Smooth muscle cell (in vitro differentiated cells): ENCODE results near the gene RHOC. TPM values are rescaled to one million over a fixed set of nuclear protein-coding genes. Genes with fewer than 3 reads are reported as not detected.

Experiments used
- DNase-seq: peaks from one replicate; lab custom pipeline; 2025; ENCODE audit not compliant: unreplicated experiment; lab: John Stamatoyannopoulos, UW
- H2AFZ ChIP-seq: fragments of 200-600 bp; sonication (generic); 2 replicates; pipeline ENCODE4 v1.6.0; 2016; ENCODE audit warnings: antibody characterized with exemption, low read depth, mild to moderate bottlenecking
- H3F3A ChIP-seq: fragments of 200-600 bp; sonication (generic); 2 replicates; pipeline ENCODE4 v1.6.0; 2017; ENCODE audit warnings: antibody characterized with exemption, low read depth
- H3K27ac ChIP-seq: fragments of 200-600 bp; sonication (generic); 2 replicates; pipeline ENCODE4 v1.5.1; 2016; ENCODE audit warnings: low read depth, mild to moderate bottlenecking
- H3K27me3 ChIP-seq: fragments of 200-600 bp; sonication (generic); 2 replicates; pipeline ENCODE4 v1.6.1; 2016; ENCODE audit warnings: low read depth, mild to moderate bottlenecking
- H3K36me3 ChIP-seq: fragments of 200-600 bp; sonication (generic); 2 replicates; pipeline ENCODE4 v1.5.1; 2016; ENCODE audit warnings: low read depth
- H3K4me1 ChIP-seq: fragments of 200-600 bp; sonication (generic); 2 replicates; pipeline ENCODE4 v1.5.1; 2016; ENCODE audit warnings: low read depth
- H3K4me2 ChIP-seq: fragments of 200-600 bp; sonication (generic); 2 replicates; pipeline ENCODE4 v1.6.0; 2016; ENCODE audit warnings: mild to moderate bottlenecking
- H3K4me3 ChIP-seq: fragments of 200-600 bp; sonication (generic); 2 replicates; pipeline ENCODE4 v1.5.1; 2016; ENCODE audit warnings: mild to moderate bottlenecking
- H3K79me2 ChIP-seq: fragments of 200-600 bp; sonication (generic); 2 replicates; pipeline ENCODE4 v1.6.0; 2016; ENCODE audit warnings: low read depth, mild to moderate bottlenecking
- H3K9ac ChIP-seq: fragments of 200-600 bp; sonication (generic); 2 replicates; pipeline ENCODE4 v1.6.0; 2016; ENCODE audit warnings: low read depth
- H3K9me3 ChIP-seq: fragments of 200-600 bp; sonication (generic); replicated peaks from 2 replicates; pipeline ENCODE4 v1.5.1; 2016; ENCODE audit warnings: low read depth
- H4K20me1 ChIP-seq: fragments of 200-600 bp; sonication (generic); 2 replicates; pipeline ENCODE4 v1.6.0; 2016; ENCODE audit warnings: low read depth
- WGBS: methylation state at CpG from one replicate; pipeline ENCODE4 v1.1.7; 2016; ENCODE audit warnings: low lambda C conversion rate; 5-methylcytosine and 5-hydroxymethylcytosine counted together
- polyA plus RNA-seq: library from polyadenylated mRNA; unstranded; fragments of >200 nt; fragmentation: Nextera tagmentation; extraction: Ambion mirVana; gene quantifications from 2 replicates; pipeline ENCODE4 v1.2.1, GENCODE V29; 2016
- total RNA-seq: library from RNA; depleted of rRNA; stranded (reverse); fragments of >200 nt; gene quantifications from 2 replicates; pipeline ENCODE4 v1.2.3, GENCODE V29; 2014
- TF ChIP-seq, protein P1 (sequence below): fragments of 200-600 bp; sonication (generic); IDR thresholded peaks from 2 replicates; pipeline ENCODE4 v1.5.1; 2017; ENCODE audit warnings: borderline replicate concordance, mild to moderate bottlenecking, antibody characterized with exemption; ENCODE audit not compliant: insufficient read depth, poor library complexity, severe bottlenecking

Gene RHOC
- total and polyA plus RNA-seq, 2 experiments from 2014 or later = 303 to 518 TPM

DNA sequence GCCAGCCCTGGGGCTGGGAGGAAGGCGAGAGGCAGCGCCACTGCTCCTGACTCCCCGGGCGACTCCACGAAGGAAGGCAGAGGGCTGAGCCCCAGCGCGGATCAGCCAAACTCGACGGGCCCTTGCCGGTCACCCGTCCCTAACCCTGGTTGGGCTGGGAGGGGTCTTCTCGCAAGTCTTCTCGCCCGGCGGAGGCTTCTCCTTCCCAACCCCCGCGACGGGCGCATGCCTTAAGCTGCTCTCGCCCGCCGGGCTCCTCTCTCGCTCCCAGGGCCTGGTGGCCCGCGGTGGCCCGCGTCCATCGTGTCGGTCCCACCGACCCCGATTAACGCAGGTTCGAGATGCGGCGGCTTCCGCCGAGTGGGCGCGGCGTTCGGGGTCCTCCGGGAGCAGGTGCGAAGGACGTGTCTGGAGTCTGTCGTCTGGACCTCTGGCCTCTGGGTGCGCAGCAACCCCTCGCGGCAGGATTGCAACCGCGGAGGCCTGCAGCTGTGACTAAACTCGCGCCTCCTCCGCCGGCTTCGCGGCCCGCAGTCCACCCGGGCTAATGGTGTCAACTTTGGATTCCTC, 37.2 kb upstream of the RHOC start:
- DNase-seq = peak; percentile 14
- no peaks in the 10 kb centered on the region for H4K20me1 ChIP-seq
- H3K27me3 ChIP-seq = peaks cover 30% of the 10 kb centered on the region
- no peaks in the 10 kb centered on the region for H3K79me2 ChIP-seq
- H3K4me1 ChIP-seq = peaks cover 7% of the 10 kb centered on the region
- WGBS = 13% methylated on average over 49 of the region's 58 CpGs
- no peaks in the 10 kb centered on the region for H3K36me3 ChIP-seq
- no peak overlapping the region for H3K27ac ChIP-seq
- TF ChIP-seq, protein P1, sequence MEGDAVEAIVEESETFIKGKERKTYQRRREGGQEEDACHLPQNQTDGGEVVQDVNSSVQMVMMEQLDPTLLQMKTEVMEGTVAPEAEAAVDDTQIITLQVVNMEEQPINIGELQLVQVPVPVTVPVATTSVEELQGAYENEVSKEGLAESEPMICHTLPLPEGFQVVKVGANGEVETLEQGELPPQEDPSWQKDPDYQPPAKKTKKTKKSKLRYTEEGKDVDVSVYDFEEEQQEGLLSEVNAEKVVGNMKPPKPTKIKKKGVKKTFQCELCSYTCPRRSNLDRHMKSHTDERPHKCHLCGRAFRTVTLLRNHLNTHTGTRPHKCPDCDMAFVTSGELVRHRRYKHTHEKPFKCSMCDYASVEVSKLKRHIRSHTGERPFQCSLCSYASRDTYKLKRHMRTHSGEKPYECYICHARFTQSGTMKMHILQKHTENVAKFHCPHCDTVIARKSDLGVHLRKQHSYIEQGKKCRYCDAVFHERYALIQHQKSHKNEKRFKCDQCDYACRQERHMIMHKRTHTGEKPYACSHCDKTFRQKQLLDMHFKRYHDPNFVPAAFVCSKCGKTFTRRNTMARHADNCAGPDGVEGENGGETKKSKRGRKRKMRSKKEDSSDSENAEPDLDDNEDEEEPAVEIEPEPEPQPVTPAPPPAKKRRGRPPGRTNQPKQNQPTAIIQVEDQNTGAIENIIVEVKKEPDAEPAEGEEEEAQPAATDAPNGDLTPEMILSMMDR = peak; percentile 60
- H3K9me3 ChIP-seq = no peaks in the 10 kb centered on the region
- H3K4me2 ChIP-seq = peak overlapping the region; percentile 87
- no peak overlapping the region for H3K9ac ChIP-seq
- H3F3A ChIP-seq = no peaks in the 10 kb centered on the region
- H2AFZ ChIP-seq = peak overlapping the region; percentile 89
- H3K4me3 ChIP-seq = peak overlapping the region; percentile 45

DNA sequence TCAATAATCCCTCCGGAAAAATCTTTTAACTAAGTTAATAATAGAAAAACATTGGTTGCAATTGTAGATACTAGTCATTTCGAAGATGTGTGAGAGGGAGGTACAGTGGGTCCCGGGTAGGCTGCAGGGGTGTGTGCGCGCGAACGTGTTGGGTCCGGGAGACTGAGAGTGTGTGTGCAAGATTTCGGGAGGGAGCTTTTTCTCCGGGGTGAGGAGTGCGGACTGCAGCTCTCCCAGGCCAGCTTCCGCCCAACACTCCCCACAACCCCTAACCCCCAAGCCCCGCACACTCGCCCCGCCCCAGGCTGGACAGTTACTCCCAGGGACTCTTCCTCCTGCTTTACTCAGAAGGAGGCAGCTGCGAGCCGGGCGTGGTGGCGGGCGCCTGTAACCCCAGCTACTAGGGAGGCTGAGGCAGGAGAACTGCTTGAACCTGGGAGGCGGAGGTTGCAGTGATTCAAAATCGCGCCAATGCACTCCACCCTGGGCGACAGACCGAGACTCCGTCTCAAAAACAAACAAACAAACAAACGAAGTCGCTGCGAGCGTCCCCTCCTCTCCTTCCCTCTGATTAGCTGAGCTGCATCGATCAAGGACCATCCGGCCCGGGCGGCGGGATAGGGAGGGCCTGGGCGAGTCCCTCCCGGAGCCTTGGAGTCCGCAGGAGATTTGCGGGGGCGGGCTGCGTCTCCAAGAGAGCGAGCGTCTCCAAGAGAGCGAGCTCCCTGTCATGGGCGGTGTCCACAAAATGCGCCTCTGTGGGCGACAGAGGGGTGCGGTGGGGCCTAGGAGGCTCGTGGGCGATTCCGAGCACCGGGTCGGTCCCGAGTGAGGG, 36.5 kb upstream of the RHOC start:
- WGBS = 42% methylated on average over 40 of the region's 54 CpGs
- no peak for DNase-seq
- no peak overlapping the region for H3K9ac ChIP-seq

DNA sequence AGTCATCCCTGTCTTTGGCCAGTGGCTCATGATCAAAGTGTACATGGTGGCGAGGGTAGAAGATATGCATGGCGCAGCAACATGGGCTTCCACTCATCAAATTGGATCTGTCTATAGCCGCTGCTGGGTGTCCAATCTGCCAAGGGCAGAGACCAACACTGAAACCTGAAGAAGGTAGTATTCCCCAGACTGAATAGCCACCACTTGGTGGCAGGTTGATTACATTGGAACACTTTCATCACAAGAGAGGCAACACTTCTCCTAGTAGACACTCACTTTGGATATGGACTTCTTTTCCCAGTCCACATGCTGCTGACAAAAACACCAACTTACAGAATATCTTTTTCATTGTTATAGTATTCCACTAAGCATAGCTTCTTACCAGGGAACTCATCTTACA, 30.6 kb upstream of the RHOC start:
- no peaks in the 10 kb centered on the region for H3K4me1 ChIP-seq
- no peak overlapping the region for H2AFZ ChIP-seq
- no peaks in the 10 kb centered on the region for H3K9me3 ChIP-seq
- H3K36me3 ChIP-seq = no peaks in the 10 kb centered on the region
- no peaks in the 10 kb centered on the region for H3K79me2 ChIP-seq
- H3K4me3 ChIP-seq = no peak overlapping the region
- H3K4me2 ChIP-seq = no peak overlapping the region
- WGBS = 94% methylated on average over 3 of the region's 3 CpGs
- H4K20me1 ChIP-seq = no peaks in the 10 kb centered on the region
- no peak overlapping the region for H3K9ac ChIP-seq
- H3K27me3 ChIP-seq = no peaks in the 10 kb centered on the region
- TF ChIP-seq, protein P1 = no peak
- H3K27ac ChIP-seq = no peak overlapping the region
- no peak for DNase-seq
- no peaks in the 10 kb centered on the region for H3F3A ChIP-seq

More for the DNA sequence above, 36.5 kb upstream of the RHOC start:
- peaks cover 24% of the 10 kb centered on the region for H3K27me3 ChIP-seq
- H3K79me2 ChIP-seq = no peaks in the 10 kb centered on the region
- peak overlapping the region; percentile 87 for H3K4me2 ChIP-seq
- TF ChIP-seq, protein P1 = no peak
- no peaks in the 10 kb centered on the region for H3K36me3 ChIP-seq
- H2AFZ ChIP-seq = peak overlapping the region; percentile 89
- no peak overlapping the region for H3K27ac ChIP-seq
- H3K4me3 ChIP-seq = peak overlapping the region; percentile 45
- H4K20me1 ChIP-seq = no peaks in the 10 kb centered on the region
- H3K9me3 ChIP-seq = no peaks in the 10 kb centered on the region
- H3K4me1 ChIP-seq = peaks cover 7% of the 10 kb centered on the region
- no peaks in the 10 kb centered on the region for H3F3A ChIP-seq
